Measurements from ENCODE around the gene TAB2.
"Not testable (repeated sequence)": the region's sequence is repeated elsewhere in the genome, so short reads cannot be mapped to it uniquely, and the experiment has no call there.

Gene TAB2

GRCh38 chr6:149331043-149331807 lies 13.7 kb downstream of the TAB2 start:
- FAIRE-seq: no peak

GRCh38 chr6:149331871-149332270 lies 14.4 kb downstream of the TAB2 start:
- FAIRE-seq (no peak), DNase-seq (ENCODE audit: extremely low spot score, insufficient read length, low read depth) (no peak)

More at GRCh38 chr6:149331043-149331807, 13.7 kb downstream of the TAB2 start:
- no peak for DNase-seq (ENCODE audit: extremely low spot score, insufficient read length, low read depth)

GRCh38 chr6:149332602-149333265 lies 15.2 kb downstream of the TAB2 start:
- DNase-seq (ENCODE audit: extremely low spot score, insufficient read length, low read depth) (no peak), FAIRE-seq (no peak)

- FAIRE-seq: no peak
- no peak for DNase-seq (ENCODE audit: extremely low spot score, insufficient read length, low read depth)
Measured at GRCh38 chr6:149333266-149333620, 15.7 kb downstream of the TAB2 start.

GRCh38 chr6:149334201-149334600 lies 16.7 kb downstream of the TAB2 start:
- FAIRE-seq (no peak), DNase-seq (ENCODE audit: extremely low spot score, insufficient read length, low read depth) (no peak)

- peak; percentile 67 for FAIRE-seq
- no peak for DNase-seq (ENCODE audit: extremely low spot score, insufficient read length, low read depth)
Measured at GRCh38 chr6:149334682-149335160, 17.2 kb downstream of the TAB2 start.

- no peak for FAIRE-seq
- DNase-seq (ENCODE audit: extremely low spot score, insufficient read length, low read depth): no peak
Measured at GRCh38 chr6:149335924-149336608, 18.6 kb downstream of the TAB2 start.

- DNase-seq (ENCODE audit: extremely low spot score, insufficient read length, low read depth) (no peak), FAIRE-seq (peak; percentile 21)
Measured at GRCh38 chr6:149336609-149336928, 19.1 kb downstream of the TAB2 start.

- FAIRE-seq (peak; percentile 62), DNase-seq (ENCODE audit: extremely low spot score, insufficient read length, low read depth) (no peak)
Measured at GRCh38 chr6:149337320-149337719, 19.8 kb downstream of the TAB2 start.

GRCh38 chr6:149340200-149340599 lies 22.7 kb downstream of the TAB2 start:
- FAIRE-seq (no peak), DNase-seq (ENCODE audit: extremely low spot score, insufficient read length, low read depth) (no peak)

- FAIRE-seq (peak; percentile 83), DNase-seq (ENCODE audit: extremely low spot score, insufficient read length, low read depth) (no peak)
Measured at GRCh38 chr6:149342525-149342924, 25.0 kb downstream of the TAB2 start.

- FAIRE-seq (no peak), DNase-seq (ENCODE audit: extremely low spot score, insufficient read length, low read depth) (no peak)
Measured at GRCh38 chr6:149343501-149343900, 26.0 kb downstream of the TAB2 start.

- FAIRE-seq (no peak), DNase-seq (ENCODE audit: extremely low spot score, insufficient read length, low read depth) (no peak)
Measured at GRCh38 chr6:149346078-149346477, 28.6 kb downstream of the TAB2 start.

- DNase-seq (ENCODE audit: extremely low spot score, insufficient read length, low read depth) (no peak), FAIRE-seq (no peak)
Measured at GRCh38 chr6:149347067-149347466, 29.6 kb downstream of the TAB2 start.

- not testable (repeated sequence) for DNase-seq (ENCODE audit: extremely low spot score, insufficient read length, low read depth)
- FAIRE-seq: peak; percentile 51
Measured at GRCh38 chr6:149349279-149349678, 31.8 kb downstream of the TAB2 start.

- FAIRE-seq (no peak), DNase-seq (ENCODE audit: extremely low spot score, insufficient read length, low read depth) (no peak)
Measured at GRCh38 chr6:149354009-149354408, 36.5 kb downstream of the TAB2 start.

GRCh38 chr6:149356081-149356750 lies 38.7 kb downstream of the TAB2 start:
- FAIRE-seq (no peak), DNase-seq (ENCODE audit: extremely low spot score, insufficient read length, low read depth) (no peak)

GRCh38 chr6:149357726-149358538 lies 40.4 kb downstream of the TAB2 start:
- FAIRE-seq (no peak), DNase-seq (ENCODE audit: extremely low spot score, insufficient read length, low read depth) (no peak)

GRCh38 chr6:149359440-149359839 lies 41.9 kb downstream of the TAB2 start:
- FAIRE-seq (no peak), DNase-seq (ENCODE audit: extremely low spot score, insufficient read length, low read depth) (no peak)

GRCh38 chr6:149360536-149360935 lies 43.0 kb downstream of the TAB2 start:
- FAIRE-seq (no peak), DNase-seq (ENCODE audit: extremely low spot score, insufficient read length, low read depth) (no peak)
